Mesendoderm (in vitro differentiated cells): Measurements from ENCODE around the gene NDUFS1.

Source experiments
- DNase-seq: peaks from one replicate; pipeline ENCODE4 v3.0.0; 2013
- H2AK5ac ChIP-seq: 2 replicates; pipeline ENCODE4 v1.6.1; 2013; ENCODE audit warnings: low read length, inconsistent platforms
- H2BK120ac ChIP-seq: 2 replicates; pipeline ENCODE4 v1.6.1; 2013; ENCODE audit warnings: low read depth, mild to moderate bottlenecking, low read length, moderate library complexity, mixed read lengths
- H2BK15ac ChIP-seq: replicated peaks from 2 replicates; pipeline ENCODE4 v1.6.1; 2013; ENCODE audit warnings: low read depth, mild to moderate bottlenecking, moderate library complexity
- H2BK5ac ChIP-seq: 2 replicates; pipeline ENCODE4 v1.6.1; 2013; ENCODE audit warnings: low read length, inconsistent platforms
- H3K18ac ChIP-seq: 2 replicates; pipeline ENCODE4 v1.6.1; 2013; ENCODE audit warnings: mild to moderate bottlenecking, low read length, mixed read lengths
- H3K23ac ChIP-seq: one replicate; pipeline ENCODE4 v1.6.1; 2013; ENCODE audit warnings: low read length
- H3K27ac ChIP-seq: 2 replicates; pipeline ENCODE4 v1.5.1; 2013; ENCODE audit warnings: low read depth, mild to moderate bottlenecking, inconsistent platforms, low read length, moderate library complexity
- H3K27me3 ChIP-seq: 2 replicates; pipeline ENCODE4 v1.6.1; 2013; ENCODE audit warnings: low read length, control low read depth, mild to moderate bottlenecking, inconsistent platforms; ENCODE audit not compliant: insufficient read depth, poor library complexity
- H3K36me3 ChIP-seq: 2 replicates; pipeline ENCODE4 v1.6.1; 2013; ENCODE audit warnings: low read length, inconsistent platforms; ENCODE audit not compliant: control insufficient read depth, insufficient read depth
- H3K4ac ChIP-seq: one replicate; pipeline ENCODE4 v1.6.1; 2013; ENCODE audit warnings: low read depth, mild to moderate bottlenecking, low read length, moderate library complexity
- H3K4me1 ChIP-seq: 2 replicates; pipeline ENCODE4 v1.6.1; 2013; ENCODE audit warnings: low read depth, low read length, inconsistent platforms; ENCODE audit not compliant: control insufficient read depth
- H3K4me2 ChIP-seq: 2 replicates; pipeline ENCODE4 v1.6.1; 2013; ENCODE audit warnings: low read length
- H3K4me3 ChIP-seq: 2 replicates; pipeline ENCODE4 v1.5.1; 2013; ENCODE audit warnings: mild to moderate bottlenecking, low read length
- H3K56ac ChIP-seq: one replicate; pipeline ENCODE4 v1.6.1; 2013; ENCODE audit warnings: low read length
- H3K79me1 ChIP-seq: 2 replicates; pipeline ENCODE4 v1.6.1; 2013; ENCODE audit warnings: low read length, inconsistent platforms
- H3K79me2 ChIP-seq: 2 replicates; pipeline ENCODE4 v1.6.1; 2013; ENCODE audit warnings: mild to moderate bottlenecking, low read length; ENCODE audit not compliant: control insufficient read depth, insufficient read depth
- H3K9ac ChIP-seq: 2 replicates; pipeline ENCODE4 v1.6.1; 2013; ENCODE audit warnings: low read length, inconsistent platforms
- H4K5ac ChIP-seq: one replicate; pipeline ENCODE4 v1.6.1; 2013; ENCODE audit warnings: low read length
- H4K8ac ChIP-seq: one replicate; pipeline ENCODE4 v1.6.1; 2013; ENCODE audit warnings: low read depth, mild to moderate bottlenecking, control low read depth, low read length, moderate library complexity
- WGBS: extraction: QIAGEN DNeasy Blood & Tissue Kit; methylation state at CpG from one replicate; pipeline ENCODE4 v1.1.7; 2013; ENCODE audit warnings: low lambda C conversion rate, missing lambda C conversion rate; ENCODE audit not compliant: insufficient coverage; ENCODE audit errors: extremely low coverage; 5-methylcytosine and 5-hydroxymethylcytosine counted together

NDUFS1 gene

GRCh38 chr2:206202446-206202845, 43.2 kb upstream of the NDUFS1 start:
- Histone ChIP-seq H3K27me3 (no peaks in the 10 kb centered on the region), H3K27ac (no peak overlapping the region)

GRCh38 chr2:206201075-206201848, 42.0 kb upstream of the NDUFS1 start:
- H3K79me2 ChIP-seq, result no peaks in the 10 kb centered on the region
- H2BK5ac ChIP-seq, result no peak overlapping the region
- H2BK15ac ChIP-seq, result no peak overlapping the region
- H3K27ac ChIP-seq, result no peak overlapping the region
- no peak overlapping the region for H2AK5ac ChIP-seq
- no peak overlapping the region for H3K23ac ChIP-seq
- no peak overlapping the region for H4K8ac ChIP-seq
- H3K27me3 ChIP-seq, result no peaks in the 10 kb centered on the region
- H3K4ac ChIP-seq, result no peak overlapping the region
- H3K56ac ChIP-seq, result no peak overlapping the region
- no peak overlapping the region for H3K18ac ChIP-seq
- no CpG with 5 or more reads among the region's 5 CpGs for whole genome bisulfite sequencing
- H3K4me1 ChIP-seq, result no peaks in the 10 kb centered on the region
- H3K9ac ChIP-seq, result no peak overlapping the region
- no peaks in the 10 kb centered on the region for H3K36me3 ChIP-seq
- H3K4me2 ChIP-seq, result no peak overlapping the region
- no peak overlapping the region for H2BK120ac ChIP-seq
- no peaks in the 10 kb centered on the region for H3K79me1 ChIP-seq
- no peak overlapping the region for H3K4me3 ChIP-seq
- no peak for DNase-seq
- no peak overlapping the region for H4K5ac ChIP-seq

More at GRCh38 chr2:206202446-206202845, 43.2 kb upstream of the NDUFS1 start:
- Histone ChIP-seq H4K8ac (no peak overlapping the region), H3K36me3 (no peaks in the 10 kb centered on the region), H3K56ac (no peak overlapping the region), H3K18ac (no peak overlapping the region), H3K4me2 (no peak overlapping the region), H3K4ac (no peak overlapping the region), H4K5ac (no peak overlapping the region), H3K4me1 (no peaks in the 10 kb centered on the region), H3K9ac (no peak overlapping the region), H2BK120ac (no peak overlapping the region), H3K79me1 (no peaks in the 10 kb centered on the region), H2AK5ac (no peak overlapping the region), H2BK15ac (no peak overlapping the region), H2BK5ac (no peak overlapping the region), H3K79me2 (no peaks in the 10 kb centered on the region), H3K23ac (no peak overlapping the region), H3K4me3 (no peak overlapping the region)
- no CpG with 5 or more reads among the region's 16 CpGs for WGBS
- DNase-seq, result no peak

GRCh38 chr2:206198677-206199076, 39.4 kb upstream of the NDUFS1 start:
- H3K36me3 ChIP-seq, result no peaks in the 10 kb centered on the region
- H3K23ac ChIP-seq, result no peak overlapping the region
- H3K27ac ChIP-seq, result no peak overlapping the region
- H3K4me1 ChIP-seq, result no peaks in the 10 kb centered on the region
- H3K18ac ChIP-seq, result no peak overlapping the region
- H3K9ac ChIP-seq, result no peak overlapping the region
- no peaks in the 10 kb centered on the region for H3K27me3 ChIP-seq
- H3K56ac ChIP-seq, result no peak overlapping the region
- no peak overlapping the region for H2BK15ac ChIP-seq
- no CpG with 5 or more reads among the region's 1 CpG for WGBS
- no peak overlapping the region for H3K4me3 ChIP-seq
- H3K4me2 ChIP-seq, result no peak overlapping the region
- no peaks in the 10 kb centered on the region for H3K79me2 ChIP-seq
- H4K5ac ChIP-seq, result no peak overlapping the region
- H2BK5ac ChIP-seq, result no peak overlapping the region
- H2BK120ac ChIP-seq, result no peak overlapping the region
- H3K4ac ChIP-seq, result no peak overlapping the region
- DNase-seq, result no peak
- H3K79me1 ChIP-seq, result no peaks in the 10 kb centered on the region
- no peak overlapping the region for H2AK5ac ChIP-seq
- no peak overlapping the region for H4K8ac ChIP-seq

- Histone ChIP-seq H2BK15ac (no peak overlapping the region), H3K4me3 (no peak overlapping the region), H3K4me1 (no peaks in the 10 kb centered on the region), H3K4ac (no peak overlapping the region), H3K56ac (no peak overlapping the region), H3K9ac (no peak overlapping the region), H3K27me3 (no peaks in the 10 kb centered on the region), H3K4me2 (no peak overlapping the region), H3K79me1 (no peaks in the 10 kb centered on the region), H3K36me3 (no peaks in the 10 kb centered on the region), H3K18ac (no peak overlapping the region), H3K79me2 (no peaks in the 10 kb centered on the region), H2BK5ac (no peak overlapping the region), H3K27ac (no peak overlapping the region), H4K5ac (no peak overlapping the region), H4K8ac (no peak overlapping the region), H2AK5ac (no peak overlapping the region), H3K23ac (no peak overlapping the region), H2BK120ac (no peak overlapping the region)
- DNase-seq, result no peak
- no CpG with 5 or more reads among the region's 2 CpGs for WGBS
Observed at GRCh38 chr2:206193671-206194357, 34.6 kb upstream of the NDUFS1 start.

GRCh38 chr2:206192157-206192556, 32.9 kb upstream of the NDUFS1 start:
- H4K5ac ChIP-seq, result no peak overlapping the region
- no peak overlapping the region for H4K8ac ChIP-seq
- no peak for DNase-seq
- no peak overlapping the region for H3K23ac ChIP-seq
- H3K79me2 ChIP-seq, result no peaks in the 10 kb centered on the region
- no peaks in the 10 kb centered on the region for H3K36me3 ChIP-seq
- WGBS, result no CpG with 5 or more reads among the region's 3 CpGs
- no peak overlapping the region for H2BK5ac ChIP-seq
- no peaks in the 10 kb centered on the region for H3K27me3 ChIP-seq
- H2AK5ac ChIP-seq, result no peak overlapping the region
- no peak overlapping the region for H3K9ac ChIP-seq
- H3K18ac ChIP-seq, result no peak overlapping the region
- H2BK120ac ChIP-seq, result no peak overlapping the region
- H3K27ac ChIP-seq, result no peak overlapping the region
- H3K4me2 ChIP-seq, result no peak overlapping the region
- H3K79me1 ChIP-seq, result no peaks in the 10 kb centered on the region
- no peak overlapping the region for H3K56ac ChIP-seq
- no peak overlapping the region for H3K4me3 ChIP-seq
- H2BK15ac ChIP-seq, result no peak overlapping the region
- no peak overlapping the region for H3K4ac ChIP-seq
- no peaks in the 10 kb centered on the region for H3K4me1 ChIP-seq
